Activated CD4-positive, CD25-positive, alpha-beta regulatory T cell (primary cell): ENCODE data around the gene CRYBB3.

ENCODE experiments used
- DNase-seq, 4 experiments: peaks; one replicate each; lab custom pipeline; 2025; lab: John Stamatoyannopoulos, UW

Gene CRYBB3

GRCh38 chr22:25199731-25200520 is at the start of gene CRYBB3:
Gene CRYBB3 (plus strand): TSS chr22:25199858. CDS start chr22:25201397, 1,539 bp downstream.
- no peak for DNase-seq

- DNase-seq = no peak
Observed at GRCh38 chr22:25153961-25154666, 45.5 kb upstream of the CRYBB3 start.

GRCh38 chr22:25154667-25154999 is 45.0 kb upstream of the CRYBB3 start:
- no peak for DNase-seq

GRCh38 chr22:25156736-25157135 is 42.9 kb upstream of the CRYBB3 start:
- DNase-seq = no peak

- no peak for DNase-seq
Observed at GRCh38 chr22:25159028-25159427, 40.6 kb upstream of the CRYBB3 start.

- DNase-seq = no peak
Observed at GRCh38 chr22:25160120-25160996, 39.3 kb upstream of the CRYBB3 start.

- no peak for DNase-seq
Observed at GRCh38 chr22:25161017-25161915, 38.4 kb upstream of the CRYBB3 start.

- DNase-seq = no peak
Observed at GRCh38 chr22:25161916-25162530, 37.6 kb upstream of the CRYBB3 start.

- DNase-seq = no peak
Observed at GRCh38 chr22:25162561-25162960, 37.1 kb upstream of the CRYBB3 start.

- DNase-seq = no peak
Observed at GRCh38 chr22:25165785-25166184, 33.9 kb upstream of the CRYBB3 start.

- no peak for DNase-seq
Observed at GRCh38 chr22:25166266-25167040, 33.2 kb upstream of the CRYBB3 start.

- no peak for DNase-seq
Observed at GRCh38 chr22:25167082-25167481, 32.6 kb upstream of the CRYBB3 start.

GRCh38 chr22:25167834-25168601 is 31.6 kb upstream of the CRYBB3 start:
- DNase-seq = no peak

GRCh38 chr22:25169278-25170031 is 30.2 kb upstream of the CRYBB3 start:
- DNase-seq = no peak

GRCh38 chr22:25170426-25170980 is 29.2 kb upstream of the CRYBB3 start:
- DNase-seq = no peak

- no peak for DNase-seq
Observed at GRCh38 chr22:25172153-25172552, 27.5 kb upstream of the CRYBB3 start.

GRCh38 chr22:25174156-25174887 is 25.3 kb upstream of the CRYBB3 start:
- no peak for DNase-seq
